ENCODE measurements around the gene CCDC51. TPM values are rescaled to one million over a fixed set of nuclear protein-coding genes. Genes with fewer than 3 reads are reported as not detected.
"Not testable (repeated sequence)": the region's sequence is repeated elsewhere in the genome, so short reads cannot be mapped to it uniquely, and the experiment has no call there.

Gene CCDC51
- total RNA-seq, 2 donors from 2014 or later: 12.7 to 14.8 TPM

- peak; percentile 100 for DNase-seq (ENCODE audit: low spot score)
- intact Hi-C loops (cut with DNase I): loop anchor here (1.0 to 5.0 kb wide), 3 partner anchors 41 to 132 kb away; partner anchors contain the start of gene COL7A1
- Histone ChIP-seq H3K4me3 (peak overlapping the region; percentile 35 to 50), H3K9me3 (no peaks in the 10 kb centered on the region), H3K4me1 (replicated peaks) (peaks cover 43% of the 10 kb centered on the region), H3K36me3 (peaks cover 0 to 7% of the 10 kb centered on the region in 2 donors), H3K27ac (peak overlapping the region; percentile 99 to 100), H3K27me3 (replicated peaks; ENCODE audit: insufficient read depth) (no peaks in the 10 kb centered on the region)
- TF ChIP-seq POLR2A (IDR thresholded peaks at IDR 0.05) (peak; percentile 91), POLR2AphosphoS5 (IDR thresholded peaks at IDR 0.05) (peak; percentile 96), CTCF (IDR thresholded peaks at IDR 0.05) (peak; percentile 65 to 97 (median 96))
- 1% methylated on average over 21 of the region's 21 CpGs for WGBS
Measured at GRCh38 chr3:48465531-48466378, 25.8 kb upstream of the CCDC51 start.

GRCh38 chr3:48465237-48465530 is 25.3 kb upstream of the CCDC51 start:
- Histone ChIP-seq H3K27me3 (replicated peaks; ENCODE audit: insufficient read depth) (no peaks in the 10 kb centered on the region), H3K4me3 (no peak overlapping the region), H3K27ac (peak overlapping the region; percentile 99 to 100), H3K4me1 (replicated peaks) (peaks cover 40% of the 10 kb centered on the region), H3K9me3 (no peaks in the 10 kb centered on the region), H3K36me3 (peaks cover 0 to 7% of the 10 kb centered on the region in 2 donors)
- TF ChIP-seq CTCF (IDR thresholded peaks at IDR 0.05) (no peak), POLR2AphosphoS5 (IDR thresholded peaks at IDR 0.05) (no peak), POLR2A (IDR thresholded peaks at IDR 0.05) (no peak)
- 11% methylated on average over 7 of the region's 7 CpGs for WGBS
- no peak for DNase-seq (ENCODE audit: low spot score)
- intact Hi-C loops (cut with DNase I): loop anchor here (1.0 to 5.0 kb wide), 3 partner anchors 42 to 132 kb away; partner anchors contain the start of gene COL7A1

- H3K9me3 ChIP-seq: no peaks in the 10 kb centered on the region
- peaks cover 39% of the 10 kb centered on the region for H3K4me1 ChIP-seq (replicated peaks)
- peak; percentile 25 for DNase-seq (ENCODE audit: low spot score)
- TF ChIP-seq CTCF (IDR thresholded peaks at IDR 0.05) (no peak), POLR2A (IDR thresholded peaks at IDR 0.05) (no peak), POLR2AphosphoS5 (IDR thresholded peaks at IDR 0.05) (no peak)
- intact Hi-C loops (cut with DNase I): loop anchor here (1.0 to 5.0 kb wide), 3 partner anchors 42 to 133 kb away; partner anchors contain the start of gene COL7A1
- WGBS: 92% methylated on average over 17 of the region's 17 CpGs
- no peaks in the 10 kb centered on the region for H3K27me3 ChIP-seq (replicated peaks; ENCODE audit: insufficient read depth)
- H3K4me3 ChIP-seq: no peak overlapping the region
- H3K36me3 ChIP-seq: peaks cover 0 to 7% of the 10 kb centered on the region in 2 donors
- peak overlapping the region; percentile 99 to 100 for H3K27ac ChIP-seq
Measured at GRCh38 chr3:48464713-48465221, 24.8 kb upstream of the CCDC51 start.

- peaks cover 0 to 2% of the 10 kb centered on the region in 2 donors for H3K36me3 ChIP-seq
- no peak overlapping the region for H3K4me3 ChIP-seq
- 74% methylated on average over 9 of the region's 9 CpGs for WGBS
- intact Hi-C loops (cut with DNase I): loop anchor here (2.0 kb wide), 1 partner anchor 43 kb away; no protein-coding TSS in a partner anchor
- H3K27me3 ChIP-seq (replicated peaks; ENCODE audit: insufficient read depth): no peaks in the 10 kb centered on the region
- DNase-seq (ENCODE audit: low spot score): no peak
- TF ChIP-seq POLR2A (IDR thresholded peaks at IDR 0.05) (no peak), POLR2AphosphoS5 (IDR thresholded peaks at IDR 0.05) (no peak), CTCF (IDR thresholded peaks at IDR 0.05) (no peak)
- peak overlapping the region; percentile 36 to 99 for H3K27ac ChIP-seq
- H3K4me1 ChIP-seq (replicated peaks): peaks cover 30% of the 10 kb centered on the region
- H3K9me3 ChIP-seq: no peaks in the 10 kb centered on the region
Measured at GRCh38 chr3:48463703-48464102, 23.8 kb upstream of the CCDC51 start.

DNA sequence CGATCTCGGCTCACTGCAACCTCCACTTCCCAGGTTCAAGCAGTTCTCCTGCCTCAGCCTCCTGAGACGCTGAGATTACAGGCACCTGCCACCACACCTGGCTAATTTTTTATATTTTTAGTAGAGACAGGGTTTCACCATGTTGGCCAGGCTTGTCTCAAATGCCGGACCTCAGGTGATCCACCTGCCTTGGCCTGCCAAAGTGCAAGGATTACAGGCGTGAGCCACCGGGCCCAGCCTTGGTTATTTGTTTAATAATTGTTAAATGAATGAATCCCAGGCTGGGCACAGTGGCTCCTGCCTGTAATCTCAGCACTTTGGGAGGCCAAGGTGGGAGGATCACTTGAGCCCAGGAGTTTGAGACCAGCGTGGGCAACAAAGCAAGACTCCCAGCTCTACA is 21.8 kb upstream of the CCDC51 start:
- intact Hi-C loops (cut with DNase I); H3K9me3 ChIP-seq; H3K36me3 ChIP-seq; DNase-seq (ENCODE audit: low spot score); H3K27ac ChIP-seq; H3K27me3 ChIP-seq (replicated peaks; ENCODE audit: insufficient read depth); H3K4me3 ChIP-seq: not testable (repeated sequence)
- peaks cover 10% of the 10 kb centered on the region for H3K4me1 ChIP-seq (replicated peaks)
- 79% methylated on average over 7 of the region's 7 CpGs for WGBS

Data from prostate gland (tissue), 2 donors.